ENCODE data around the gene UBE2Q2. TPM values are rescaled to one million over a fixed set of nuclear protein-coding genes. Genes with fewer than 3 reads are reported as not detected.
A peak's percentile ranks its signal among the peaks of the same experiment; 100 is the strongest.

UBE2Q2 gene
- total RNA-seq, 4 donors from 2014 or later: 39.8 to 49.5 (median 46.2) TPM

DNA sequence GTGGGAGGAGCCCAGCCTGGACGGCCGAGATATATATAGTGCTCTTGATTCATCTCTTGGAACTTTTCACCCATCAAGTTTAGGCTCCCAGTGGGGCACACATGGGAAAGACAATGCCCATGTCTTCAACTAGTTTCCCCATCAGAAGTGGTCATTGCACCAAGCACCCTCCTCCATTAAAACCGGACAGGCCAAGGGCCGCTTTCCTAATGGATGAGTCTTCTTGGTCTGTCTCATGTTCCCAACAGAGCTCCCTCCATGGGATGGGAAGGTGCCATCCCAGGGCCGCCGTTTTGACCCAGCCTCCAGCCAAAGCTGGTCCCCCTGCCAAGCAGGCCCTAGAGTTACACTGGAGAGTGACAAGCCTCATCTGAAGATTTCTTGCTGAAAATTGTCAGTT is 34.7 kb upstream of the UBE2Q2 start:
- no peak overlapping the region for H3K4me3 ChIP-seq
- no peak overlapping the region for H3K27ac ChIP-seq
- no peaks in the 10 kb centered on the region for H3K27me3 ChIP-seq
- no peaks in the 10 kb centered on the region for H3K9me3 ChIP-seq
- no peaks in the 10 kb centered on the region for H3K36me3 ChIP-seq
- no peaks in the 10 kb centered on the region for H3K4me1 ChIP-seq
- DNase-seq (ENCODE audit: low spot score in 2 of 2): no peak
- TF ChIP-seq, protein P1, sequence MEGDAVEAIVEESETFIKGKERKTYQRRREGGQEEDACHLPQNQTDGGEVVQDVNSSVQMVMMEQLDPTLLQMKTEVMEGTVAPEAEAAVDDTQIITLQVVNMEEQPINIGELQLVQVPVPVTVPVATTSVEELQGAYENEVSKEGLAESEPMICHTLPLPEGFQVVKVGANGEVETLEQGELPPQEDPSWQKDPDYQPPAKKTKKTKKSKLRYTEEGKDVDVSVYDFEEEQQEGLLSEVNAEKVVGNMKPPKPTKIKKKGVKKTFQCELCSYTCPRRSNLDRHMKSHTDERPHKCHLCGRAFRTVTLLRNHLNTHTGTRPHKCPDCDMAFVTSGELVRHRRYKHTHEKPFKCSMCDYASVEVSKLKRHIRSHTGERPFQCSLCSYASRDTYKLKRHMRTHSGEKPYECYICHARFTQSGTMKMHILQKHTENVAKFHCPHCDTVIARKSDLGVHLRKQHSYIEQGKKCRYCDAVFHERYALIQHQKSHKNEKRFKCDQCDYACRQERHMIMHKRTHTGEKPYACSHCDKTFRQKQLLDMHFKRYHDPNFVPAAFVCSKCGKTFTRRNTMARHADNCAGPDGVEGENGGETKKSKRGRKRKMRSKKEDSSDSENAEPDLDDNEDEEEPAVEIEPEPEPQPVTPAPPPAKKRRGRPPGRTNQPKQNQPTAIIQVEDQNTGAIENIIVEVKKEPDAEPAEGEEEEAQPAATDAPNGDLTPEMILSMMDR (IDR thresholded peaks at IDR 0.05): no peak
- TF ChIP-seq POLR2A (IDR thresholded peaks at IDR 0.05): no peak
- TF ChIP-seq EP300 (IDR thresholded peaks at IDR 0.05): no peak
- 78 to 83% methylated on average over 6 of the region's 6 CpGs for WGBS, 2 donors

DNA sequence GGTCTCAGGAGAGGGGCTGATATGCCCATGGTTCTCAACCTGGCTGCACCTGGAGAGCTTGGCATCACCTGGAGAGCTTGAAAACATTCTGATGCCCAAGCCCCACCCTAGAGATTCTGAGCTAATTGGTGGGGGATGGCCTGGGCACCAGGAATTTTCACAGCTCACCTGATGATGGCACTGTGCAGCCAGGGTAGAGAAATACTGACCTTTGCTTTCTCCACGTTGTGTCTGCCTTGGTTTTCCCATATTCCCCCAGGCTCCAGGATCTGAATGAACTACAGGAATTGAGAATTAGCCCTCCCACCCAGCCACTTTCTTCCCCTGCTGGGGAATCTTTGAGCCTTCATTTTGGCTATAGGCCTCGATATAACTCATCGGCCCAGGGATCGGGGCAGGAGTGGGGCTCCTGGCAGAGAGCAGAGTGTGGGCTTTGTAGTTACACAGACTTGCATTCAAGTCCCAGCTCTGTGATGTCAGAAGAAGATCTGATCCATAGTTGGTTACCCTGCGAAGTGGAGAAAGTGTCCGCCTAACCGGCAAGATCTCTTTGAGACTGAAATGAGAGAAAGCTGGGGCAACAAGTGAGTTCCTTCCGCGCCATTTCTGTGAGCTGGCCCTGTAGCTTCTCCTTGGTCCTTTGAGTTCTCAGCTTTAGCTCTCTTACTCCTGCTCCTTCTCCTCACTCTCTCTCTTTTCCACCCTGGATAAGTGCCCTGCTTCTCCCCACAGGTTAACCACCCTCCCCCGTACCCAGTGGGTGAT is 33.1 kb upstream of the UBE2Q2 start:
- WGBS, 2 donors: 67 to 70% methylated on average over 10 of the region's 10 CpGs
- H3K4me1 ChIP-seq: no peaks in the 10 kb centered on the region

DNA sequence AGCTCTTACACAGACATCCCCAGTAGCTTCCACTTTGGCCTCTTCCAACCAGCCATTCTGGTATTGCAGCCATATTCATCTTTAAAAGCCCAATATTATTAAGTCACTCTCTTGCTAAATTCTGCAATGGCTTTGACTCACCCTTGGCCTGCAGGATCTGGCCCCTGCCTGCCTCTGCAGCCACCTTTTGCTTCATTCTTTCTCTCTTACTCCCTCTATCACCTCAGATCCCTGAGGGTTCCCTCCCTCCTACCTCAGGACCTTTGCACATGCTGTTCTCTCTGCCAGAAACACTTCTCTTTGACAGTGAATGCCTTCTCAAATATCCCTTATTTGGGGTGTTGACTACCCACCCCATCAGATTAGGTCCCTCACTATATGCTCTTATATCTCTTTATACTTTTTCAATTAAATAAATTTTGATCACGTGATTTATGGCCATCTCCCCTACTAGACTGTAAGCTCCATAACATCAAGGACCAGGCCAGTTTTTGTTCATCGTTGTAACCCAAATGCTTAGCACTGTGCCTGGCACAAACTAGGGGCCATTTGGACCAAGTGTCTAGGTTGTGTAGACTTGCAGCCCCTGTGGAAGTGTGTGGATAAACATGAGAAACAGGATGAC is 32.3 kb upstream of the UBE2Q2 start:
- WGBS, 2 donors: 95 to 100% methylated on average over 2 of the region's 2 CpGs
- TF ChIP-seq EP300 (IDR thresholded peaks at IDR 0.05): no peak
- no peak for TF ChIP-seq POLR2A (IDR thresholded peaks at IDR 0.05)
- TF ChIP-seq, protein P1 (IDR thresholded peaks at IDR 0.05): no peak
- Histone ChIP-seq H3K27me3 (no peaks in the 10 kb centered on the region), H3K4me1 (no peaks in the 10 kb centered on the region), H3K4me3 (no peak overlapping the region), H3K36me3 (no peaks in the 10 kb centered on the region), H3K9me3 (no peaks in the 10 kb centered on the region), H3K27ac (no peak overlapping the region)
- no peak for DNase-seq (ENCODE audit: low spot score in 2 of 2)

More for the DNA sequence above, 33.1 kb upstream of the UBE2Q2 start:
- Histone ChIP-seq H3K4me3 (no peak overlapping the region), H3K27me3 (no peaks in the 10 kb centered on the region), H3K36me3 (no peaks in the 10 kb centered on the region), H3K27ac (no peak overlapping the region), H3K9me3 (no peaks in the 10 kb centered on the region)
- no peak for DNase-seq (ENCODE audit: low spot score in 2 of 2)
- TF ChIP-seq, protein P1 (IDR thresholded peaks at IDR 0.05): peak in 1 of 5 experiments; percentile 22
- no peak for TF ChIP-seq POLR2A (IDR thresholded peaks at IDR 0.05)

DNA sequence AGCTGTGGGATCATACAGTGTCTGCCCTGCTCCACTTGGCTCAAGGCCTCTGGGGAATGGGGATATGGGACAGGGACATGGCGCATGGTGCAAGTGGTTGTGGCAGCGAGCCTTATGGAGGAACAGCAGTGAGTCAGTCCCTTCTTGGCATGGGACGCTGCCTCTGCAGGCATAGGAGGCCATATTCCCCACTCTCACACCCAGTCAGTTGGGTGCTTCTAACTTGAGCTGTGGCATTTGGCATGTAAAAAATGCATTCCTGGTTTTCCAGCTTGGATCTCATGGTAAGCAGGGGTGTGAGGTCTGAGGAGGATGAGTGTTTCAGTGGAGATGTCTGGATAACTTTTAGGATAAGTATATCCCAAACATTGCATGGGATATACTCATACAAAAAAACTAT is 31.6 kb upstream of the UBE2Q2 start:
- 80 to 92% methylated on average over 3 of the region's 3 CpGs for WGBS, 2 donors
- TF ChIP-seq EP300 (IDR thresholded peaks at IDR 0.05) (no peak), POLR2A (IDR thresholded peaks at IDR 0.05) (no peak)
- TF ChIP-seq, protein P1 (IDR thresholded peaks at IDR 0.05): no peak

DNA sequence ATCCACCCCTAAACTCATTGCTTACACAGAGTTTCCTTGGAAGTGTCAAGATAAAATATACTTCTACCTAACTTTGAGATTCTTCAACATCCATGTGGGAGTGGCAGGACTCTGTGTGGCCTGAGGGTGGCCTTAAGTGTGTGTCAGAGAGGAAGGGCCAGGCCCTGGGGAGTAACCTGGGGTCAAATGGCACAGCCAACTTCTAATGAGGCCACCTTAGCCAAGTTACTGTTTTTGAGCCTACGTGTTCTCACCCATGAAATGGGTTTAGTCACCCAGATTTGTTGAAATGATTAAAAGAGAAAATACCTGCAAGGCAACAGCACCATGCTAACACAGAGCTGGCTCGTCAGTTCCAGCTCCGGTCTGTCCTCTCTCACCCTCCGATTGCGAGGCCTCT is 28.5 kb upstream of the UBE2Q2 start:
- WGBS, 2 donors: 84 to 86% methylated on average over 5 of the region's 5 CpGs
- H3K27me3 ChIP-seq: no peaks in the 10 kb centered on the region
- H3K4me3 ChIP-seq: no peak overlapping the region
- TF ChIP-seq POLR2A (IDR thresholded peaks at IDR 0.05): no peak
- TF ChIP-seq, protein P1 (IDR thresholded peaks at IDR 0.05): no peak
- TF ChIP-seq EP300 (IDR thresholded peaks at IDR 0.05): no peak
- H3K9me3 ChIP-seq: no peaks in the 10 kb centered on the region
- H3K4me1 ChIP-seq: no peaks in the 10 kb centered on the region
- H3K36me3 ChIP-seq: no peaks in the 10 kb centered on the region
- DNase-seq (ENCODE audit: low spot score in 2 of 2): no peak
- H3K27ac ChIP-seq: no peak overlapping the region

More for the DNA sequence above, 31.6 kb upstream of the UBE2Q2 start:
- Histone ChIP-seq H3K36me3 (no peaks in the 10 kb centered on the region), H3K27me3 (no peaks in the 10 kb centered on the region), H3K4me3 (no peak overlapping the region), H3K9me3 (no peaks in the 10 kb centered on the region), H3K4me1 (no peaks in the 10 kb centered on the region), H3K27ac (no peak overlapping the region)
- no peak for DNase-seq (ENCODE audit: low spot score in 2 of 2)
